SIG-M5 treated with dmso at 0.1 percent for 504 hours (cell line): ENCODE measurements around the gene MIEF1.

Source experiments
- DNase-seq: peaks from one replicate; lab custom pipeline; 2025; ENCODE audit not compliant: unreplicated experiment; lab: John Stamatoyannopoulos, UW

The MIEF1 gene

GRCh38 chr22:39502109-39502788 lies at the start of gene MIEF1:
TSS of gene MIEF1 (plus strand) at chr22:39502290. CDS start at chr22:39511295, 9,005 bp downstream.
- peak; percentile 83 for DNase-seq

GRCh38 chr22:39452740-39453040 lies 49.4 kb upstream of the MIEF1 start:
- DNase-seq, result no peak

GRCh38 chr22:39453765-39454378 lies 48.2 kb upstream of the MIEF1 start:
- no peak for DNase-seq

GRCh38 chr22:39454385-39454871 lies 47.7 kb upstream of the MIEF1 start:
- no peak for DNase-seq

DNA sequence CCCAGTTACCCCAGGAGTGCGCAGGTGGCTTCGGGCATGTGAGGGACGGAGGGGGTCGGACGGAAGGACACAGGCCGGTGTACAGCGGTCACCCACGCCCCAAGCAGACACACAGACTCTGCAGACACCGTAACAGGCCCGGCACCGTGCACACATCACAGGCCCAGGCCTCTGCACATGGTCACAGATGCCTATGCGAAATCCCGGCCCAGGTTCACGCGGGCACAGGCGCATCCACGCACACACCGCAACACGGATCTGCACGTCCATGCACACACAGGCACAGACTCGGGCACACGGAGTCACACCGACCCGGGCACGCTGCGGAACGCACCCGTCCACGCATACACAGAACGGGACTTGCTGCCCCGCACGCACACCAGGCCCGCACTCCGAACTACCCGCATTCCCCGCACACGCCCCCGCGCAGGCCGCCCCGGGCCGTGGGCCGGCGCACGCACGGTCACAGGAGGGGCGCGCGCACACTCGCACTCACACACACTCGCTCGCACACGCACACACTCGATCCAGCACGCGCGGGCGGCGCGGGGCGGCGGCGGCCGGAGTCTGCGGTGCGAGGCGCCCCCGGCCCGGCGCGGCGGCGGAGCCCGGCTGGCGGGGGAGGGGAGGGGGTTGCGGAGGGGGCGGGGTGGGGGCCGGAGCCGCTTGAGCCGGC lies 45.4 kb upstream of the MIEF1 start, which contains the start of gene MGAT3:
Gene MGAT3, plus strand, starts transcription at position 491 of the 676 bp plus-strand sequence. CDS start 30,336 bp downstream, outside the sequence.
- no peak for DNase-seq

DNA sequence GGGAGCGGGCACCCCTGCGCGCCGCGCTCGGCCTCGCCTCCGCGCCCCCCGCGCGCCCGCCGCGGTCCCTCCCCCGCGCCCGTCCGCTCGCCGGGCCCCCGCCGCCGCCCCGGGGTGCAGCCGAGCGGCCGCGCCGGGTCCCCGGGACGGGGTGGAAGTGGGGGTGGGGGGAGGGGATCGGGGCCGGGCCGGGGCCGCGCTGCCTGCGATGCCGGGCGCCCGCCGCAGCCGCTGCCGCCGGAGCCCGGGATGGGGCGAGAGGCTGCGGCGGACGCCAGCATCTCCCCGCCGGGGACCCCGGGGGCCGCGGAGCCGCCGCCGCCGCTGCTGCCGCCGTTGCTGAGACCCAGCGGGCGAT lies 44.9 kb upstream of the MIEF1 start:
- DNase-seq, result no peak

DNA sequence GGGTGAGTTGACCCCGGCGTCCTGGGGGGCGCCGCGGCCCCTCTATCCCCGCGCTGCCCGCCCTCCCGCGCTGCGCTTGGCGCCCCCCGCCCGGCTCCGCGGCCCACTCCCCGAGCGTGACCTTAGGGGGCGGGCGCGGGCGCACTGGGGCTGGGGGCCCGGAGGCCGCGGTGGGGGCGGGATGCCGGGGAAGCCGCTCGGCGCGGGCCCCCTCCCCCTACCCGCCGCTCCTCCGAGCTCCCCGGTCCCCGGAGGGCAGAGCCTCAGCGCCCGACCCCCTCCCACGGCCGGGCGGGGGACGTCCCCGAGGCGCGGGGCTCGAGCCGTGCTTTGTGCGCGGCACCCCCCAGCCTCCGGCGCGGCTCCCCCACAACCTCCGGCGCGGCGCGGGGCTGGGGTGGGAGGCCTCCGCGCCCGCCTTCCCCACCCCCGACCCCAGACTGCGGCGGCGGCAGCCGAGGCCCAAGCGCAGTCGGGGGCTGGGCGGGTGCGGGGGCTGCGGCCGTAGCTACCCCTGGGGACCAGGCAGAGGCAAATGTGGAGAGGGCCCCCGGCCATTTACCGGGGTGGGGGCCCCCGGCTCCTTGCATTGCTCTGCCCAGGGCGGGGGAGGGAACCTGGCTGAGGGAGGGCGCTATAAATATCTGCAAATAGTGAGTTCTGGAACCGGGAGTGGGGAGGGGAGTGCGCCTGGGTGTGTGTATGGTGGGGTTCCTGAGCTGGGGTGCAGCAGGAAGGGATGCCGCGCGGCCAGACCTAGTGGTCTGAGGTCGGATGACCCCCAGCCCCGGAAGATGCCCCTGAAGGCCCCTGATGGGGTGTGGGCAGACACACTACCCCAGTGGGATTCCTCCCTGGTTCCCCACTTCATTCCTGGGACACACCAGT lies 44.3 kb upstream of the MIEF1 start:
- no peak for DNase-seq

DNA sequence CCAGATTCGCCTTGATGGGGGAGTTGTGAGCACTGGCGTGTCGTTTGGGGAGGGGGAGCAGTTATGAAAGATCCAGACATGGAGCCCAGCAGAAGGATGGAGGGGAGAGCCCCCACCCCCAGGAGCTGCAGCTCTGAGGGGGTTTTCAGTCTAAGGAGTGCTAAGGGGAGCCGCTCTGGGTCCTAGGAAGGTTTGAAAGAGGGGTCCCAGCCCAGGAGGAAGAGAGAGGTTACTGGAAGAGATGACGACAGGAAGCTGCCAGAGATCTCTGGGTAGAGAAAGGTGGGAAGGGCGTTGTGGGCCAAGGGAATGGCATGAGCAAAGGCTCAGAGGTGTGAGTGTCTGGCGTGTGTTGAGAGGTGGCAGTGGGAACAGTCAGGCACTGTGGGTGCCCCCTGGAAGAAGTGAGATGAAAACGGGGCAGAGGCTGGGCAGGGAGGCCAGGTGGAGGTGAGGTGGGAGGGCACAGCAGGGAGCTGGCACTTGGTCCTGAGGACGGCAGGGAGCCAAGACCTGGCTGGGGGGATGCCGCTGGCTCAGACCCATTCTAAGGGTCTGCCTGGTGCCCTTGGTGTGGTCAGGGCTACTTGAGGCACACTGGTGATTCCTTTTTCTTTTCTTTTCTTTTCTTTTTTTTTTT lies 43.5 kb upstream of the MIEF1 start:
- DNase-seq, result no peak

GRCh38 chr22:39459681-39460080 lies 42.4 kb upstream of the MIEF1 start:
- DNase-seq, result no peak

- no peak for DNase-seq
These were observed 39.5 kb upstream of the MIEF1 start for GRCh38 chr22:39462443-39463221.

- no peak for DNase-seq
These were observed 38.8 kb upstream of the MIEF1 start for GRCh38 chr22:39463277-39463676.

DNA sequence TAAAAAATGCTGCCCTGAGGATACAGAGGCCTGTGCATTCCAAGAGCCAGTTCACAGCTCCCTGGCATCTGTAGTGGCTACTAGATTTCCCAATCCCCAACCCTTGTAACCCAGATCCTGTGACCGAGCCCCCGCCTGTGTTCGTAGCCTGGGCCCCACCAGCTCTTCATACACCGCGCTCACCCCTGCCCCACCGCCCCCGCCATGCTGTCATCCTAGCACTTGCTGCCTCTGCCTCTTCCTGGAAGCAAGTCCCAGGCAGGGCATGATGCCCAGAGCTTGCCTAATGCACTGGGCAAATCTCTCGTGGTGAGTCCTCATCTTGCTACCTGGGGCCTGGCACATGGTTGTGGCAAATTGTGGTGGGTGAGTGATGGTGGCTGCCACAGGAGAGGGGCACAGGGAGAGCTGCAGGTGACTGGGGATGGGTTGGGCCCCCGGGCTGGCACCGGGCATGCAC lies 38.1 kb upstream of the MIEF1 start:
- DNase-seq, result no peak

DNA sequence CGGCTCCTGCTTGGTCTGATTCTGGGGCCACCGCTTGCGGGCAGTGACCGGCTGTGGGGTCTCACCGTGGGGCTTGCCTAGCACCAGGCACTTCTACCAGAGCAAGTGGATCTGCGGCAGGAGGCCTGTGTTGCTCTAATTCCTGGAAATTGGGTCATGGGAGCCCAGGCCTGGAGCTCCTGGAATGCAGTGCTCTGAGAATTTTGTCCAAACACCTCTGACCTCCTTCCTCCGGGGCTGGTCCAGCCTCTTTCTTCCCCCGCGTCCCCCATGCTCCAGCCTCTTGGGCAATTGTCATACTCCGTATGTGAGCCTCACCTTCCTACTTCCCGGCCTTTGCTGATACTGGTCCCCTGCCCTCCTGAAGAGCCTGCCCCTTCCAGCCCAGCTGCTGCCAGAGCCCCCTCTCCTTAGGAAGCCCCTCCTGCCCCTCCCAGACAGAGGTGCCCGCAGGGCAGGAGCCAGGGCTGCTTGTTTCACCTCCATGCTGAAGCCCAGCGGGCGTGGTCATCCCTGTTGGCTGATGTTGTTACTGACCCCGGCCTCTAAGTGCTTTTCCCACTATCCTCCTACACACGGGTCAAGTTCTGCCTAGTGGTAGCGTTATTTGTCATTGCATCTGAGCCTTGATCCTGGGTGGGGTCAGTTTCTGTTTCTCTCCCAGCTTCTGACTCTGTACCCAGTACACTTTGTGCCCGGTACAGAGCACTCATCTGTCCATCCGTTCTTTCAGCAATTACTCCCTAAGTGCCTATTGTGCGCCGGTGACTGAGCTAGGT lies 35.7 kb upstream of the MIEF1 start:
- no peak for DNase-seq

DNA sequence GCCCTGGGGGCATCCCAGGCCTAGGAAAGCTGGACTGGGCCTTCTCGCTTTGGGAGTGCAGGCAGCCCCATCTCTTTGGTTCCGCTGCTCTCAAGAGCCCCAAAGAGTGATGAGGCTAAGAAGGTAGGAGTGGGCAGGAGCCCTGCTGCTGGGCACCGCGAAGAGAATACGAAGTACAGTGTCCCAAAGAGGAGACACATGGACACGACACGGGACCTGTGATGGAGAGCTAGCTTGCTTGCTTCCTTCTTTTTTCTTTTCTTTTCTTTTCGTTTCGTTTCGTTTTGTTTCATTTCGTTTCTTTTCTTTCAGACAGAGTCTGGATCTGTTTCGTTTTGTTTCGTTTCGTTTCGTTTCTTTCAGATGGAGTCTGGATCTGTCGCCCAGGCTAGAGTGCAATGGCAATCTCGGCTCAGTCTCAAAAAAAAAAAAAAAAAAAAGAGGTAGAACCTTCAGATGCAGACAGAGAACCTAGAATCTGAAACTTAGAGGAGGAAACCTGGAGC lies 34.6 kb upstream of the MIEF1 start:
- DNase-seq, result no peak

DNA sequence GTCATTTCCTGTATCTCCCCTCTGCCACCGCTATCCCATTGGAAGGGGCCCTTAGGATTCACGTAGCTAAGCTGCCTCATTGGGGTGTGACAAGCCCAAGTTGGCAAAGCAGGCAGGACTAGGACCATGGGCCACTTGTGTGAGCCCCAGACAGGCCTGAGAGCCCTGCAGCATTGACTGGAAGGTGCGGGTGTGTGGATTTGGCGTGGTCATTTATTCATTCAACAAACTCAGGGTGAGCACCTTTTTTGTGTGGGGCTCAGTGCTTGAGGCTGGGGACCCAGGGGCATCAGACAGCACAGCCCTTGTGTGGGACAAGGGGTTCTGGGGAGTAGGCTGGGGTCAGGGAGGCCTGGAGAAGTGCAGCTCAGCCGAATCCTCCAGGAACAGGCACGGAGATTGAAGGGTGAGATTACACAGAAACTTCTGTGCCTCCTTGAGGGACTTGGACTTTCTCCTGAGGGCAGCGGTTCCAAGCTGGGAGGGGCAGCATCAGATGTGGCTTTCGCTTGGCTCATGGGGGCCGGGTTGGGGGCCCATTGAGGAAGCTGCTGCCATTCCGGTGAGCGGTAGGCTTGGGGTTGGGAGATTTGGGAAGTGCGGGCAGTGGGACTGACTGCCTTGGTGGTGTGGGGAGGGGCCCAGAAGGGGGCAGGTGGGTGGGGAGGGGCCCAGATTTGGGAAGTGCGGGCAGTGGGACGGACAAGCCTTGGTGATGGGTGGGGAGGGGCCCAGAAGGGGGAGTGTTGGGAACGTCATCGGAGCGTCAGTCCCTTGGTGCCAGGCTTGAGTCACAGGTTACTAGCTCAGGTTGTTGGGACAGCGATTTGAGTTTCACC lies 33.4 kb upstream of the MIEF1 start:
- DNase-seq, result no peak

GRCh38 chr22:39469326-39469680 lies 32.8 kb upstream of the MIEF1 start:
- DNase-seq, result no peak

DNA sequence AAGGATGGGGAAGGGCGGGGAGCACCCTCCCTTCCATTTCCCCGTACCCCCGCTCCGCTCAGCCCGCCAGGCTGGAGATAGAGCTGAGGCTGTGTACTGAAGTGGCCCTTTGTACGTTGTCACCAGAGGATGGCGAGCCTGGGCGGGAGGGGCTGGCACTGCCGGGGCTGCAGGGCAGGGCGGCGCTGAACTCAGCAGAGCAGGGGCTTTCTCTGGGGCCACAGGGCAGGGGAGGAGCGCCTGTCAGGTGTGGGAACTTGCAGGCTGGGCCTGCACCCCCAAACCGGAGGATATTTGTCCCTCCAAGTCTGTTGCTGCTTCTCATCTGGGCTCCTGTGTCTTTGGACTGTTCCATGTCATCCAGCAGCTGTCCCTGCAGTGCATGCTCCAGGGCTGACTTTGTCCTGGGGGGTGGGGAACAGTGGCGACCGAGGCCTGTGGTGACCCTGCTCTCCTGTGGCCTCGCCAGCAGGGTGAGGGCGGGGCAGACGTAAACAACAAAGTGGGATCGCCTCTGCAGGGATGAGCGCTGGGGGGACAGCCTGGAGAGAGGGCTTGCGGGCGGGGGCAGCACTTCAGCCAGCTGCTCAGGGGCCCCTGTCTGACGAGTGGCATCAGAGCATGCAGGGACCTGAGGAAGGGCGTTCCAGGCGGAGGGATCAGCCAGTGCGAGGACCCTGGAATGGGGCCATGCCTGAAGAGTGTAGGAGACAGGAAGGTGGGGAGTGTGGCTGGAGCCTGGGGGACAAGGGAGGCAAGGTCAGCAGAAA lies 32.2 kb upstream of the MIEF1 start:
- no peak for DNase-seq
